ENCODE data around the gene JDP2.
A peak's percentile ranks its signal among the peaks of the same experiment; 100 is the strongest.

The JDP2 gene

DNA sequence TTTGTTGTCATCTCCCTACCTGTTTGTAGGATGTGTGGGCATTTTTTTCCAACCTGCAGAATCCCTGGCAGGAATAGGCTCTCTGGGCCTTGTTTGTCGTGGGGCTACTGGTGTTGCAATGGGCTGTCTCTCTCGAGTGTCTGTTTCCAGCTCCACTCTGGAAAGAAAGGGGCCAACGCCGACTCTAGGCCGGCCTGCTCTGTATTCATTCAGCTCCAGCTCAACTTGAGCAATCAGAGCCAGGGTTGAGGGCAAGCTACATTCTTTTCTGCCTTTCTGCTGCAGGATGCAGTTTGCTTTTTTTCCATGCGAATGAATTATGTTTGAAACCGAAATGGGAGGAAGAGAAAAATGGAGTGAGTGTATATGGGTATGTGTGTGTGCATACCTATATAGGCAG, 2.3 kb downstream of the JDP2 start:
- H3K36me3 ChIP-seq (ENCODE audit: control insufficient read depth in 4 of 4, insufficient read depth in 4 of 4, low read length in 3 of 4) = peaks cover 2 to 34% (median 5%) of the 10 kb centered on the region in 4 experiments
- 77% methylated on average over 5 of the region's 7 CpGs for WGBS (ENCODE audit: insufficient coverage)
- H3K4me1 ChIP-seq (ENCODE audit: control extremely low read depth in 1 of 4, control insufficient read depth in 4 of 4, insufficient read depth in 4 of 4, low read length in 3 of 4) = peaks cover 0 to 72% (median 36%) of the 10 kb centered on the region in 4 experiments
- H3K9me3 ChIP-seq (ENCODE audit: control extremely low read depth in 1 of 5, control insufficient read depth in 4 of 5, insufficient read depth in 2 of 5, low read depth in 1 of 5, low read length in 4 of 5) = no peaks in the 10 kb centered on the region
- ChIA-PET POLR2A (interaction anchor here (1.4 kb wide), 1 partner anchor 24 kb away, joined by 3 read pairs; no protein-coding TSS in a partner anchor), CTCF (interaction anchor here (0.9 to 18.8 kb wide), 10 partner anchors 12 to 300 kb away, joined by 3 to 227 read pairs (median 4); no protein-coding TSS in a partner anchor)
- peak overlapping the region in 1 of 7 experiments; percentile 75 for H3K4me3 ChIP-seq (ENCODE audit: control insufficient read depth in 1 of 7, extremely low read depth in 1 of 7, insufficient read depth in 4 of 7, low read depth in 2 of 7, low read length in 6 of 7)
- no peak for DNase-seq
- no peak overlapping the region for H3K27ac ChIP-seq (ENCODE audit: insufficient read depth in 1 of 2, low read depth in 1 of 2, low read length in 2 of 2, poor library complexity in 1 of 2, severe bottlenecking in 2 of 2)
- no peaks in the 10 kb centered on the region for H3K27me3 ChIP-seq (replicated peaks in 2 of 5; ENCODE audit: control insufficient read depth in 4 of 5, insufficient read depth in 5 of 5, low read length in 4 of 5)

DNA sequence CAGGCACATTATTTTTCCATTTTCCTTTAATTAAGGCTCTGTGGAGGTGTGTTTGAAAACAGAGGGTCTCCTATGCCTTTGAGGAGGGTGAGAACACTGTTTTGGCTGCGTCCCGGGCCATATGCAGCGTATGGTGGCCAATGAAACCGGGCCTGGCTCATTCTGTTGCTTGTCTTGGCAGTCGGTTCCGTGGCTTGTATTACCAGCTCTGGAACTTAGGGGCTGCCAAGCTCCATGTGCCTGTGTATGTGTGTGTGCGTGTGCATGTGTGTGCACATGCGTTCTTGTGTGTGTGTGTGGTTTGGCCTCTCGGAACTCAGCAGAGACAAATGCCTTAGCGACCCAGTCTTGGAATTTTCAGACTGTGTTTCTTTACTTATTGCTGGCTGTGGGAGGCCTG, 2.7 kb downstream of the JDP2 start:
- H3K27me3 ChIP-seq (replicated peaks in 2 of 5; ENCODE audit: control insufficient read depth in 4 of 5, insufficient read depth in 5 of 5, low read length in 4 of 5) = no peaks in the 10 kb centered on the region
- WGBS (ENCODE audit: insufficient coverage) = 90% methylated on average over 8 of the region's 10 CpGs
- no peaks in the 10 kb centered on the region for H3K9me3 ChIP-seq (ENCODE audit: control extremely low read depth in 1 of 5, control insufficient read depth in 4 of 5, insufficient read depth in 2 of 5, low read depth in 1 of 5, low read length in 4 of 5)
- ChIA-PET POLR2A (interaction anchor here (0.8 to 1.4 kb wide), 2 partner anchors 23 to 28 kb away, joined by 3 read pairs; no protein-coding TSS in a partner anchor), CTCF (interaction anchor here (0.5 to 18.8 kb wide), 11 partner anchors 12 to 301 kb away, joined by 3 to 227 read pairs (median 3); no protein-coding TSS in a partner anchor)
- H3K36me3 ChIP-seq (ENCODE audit: control insufficient read depth in 4 of 4, insufficient read depth in 4 of 4, low read length in 3 of 4) = peaks cover 2 to 38% (median 5%) of the 10 kb centered on the region in 4 experiments
- DNase-seq = peak; percentile 39 to 75 (median 64)
- H3K27ac ChIP-seq (ENCODE audit: insufficient read depth in 1 of 2, low read depth in 1 of 2, low read length in 2 of 2, poor library complexity in 1 of 2, severe bottlenecking in 2 of 2) = no peak overlapping the region
- H3K4me3 ChIP-seq (ENCODE audit: control insufficient read depth in 1 of 7, extremely low read depth in 1 of 7, insufficient read depth in 4 of 7, low read depth in 2 of 7, low read length in 6 of 7) = peak overlapping the region in 1 of 7 experiments; percentile 75
- H3K4me1 ChIP-seq (ENCODE audit: control extremely low read depth in 1 of 4, control insufficient read depth in 4 of 4, insufficient read depth in 4 of 4, low read length in 3 of 4) = peaks cover 0 to 73% (median 37%) of the 10 kb centered on the region in 4 experiments

DNA sequence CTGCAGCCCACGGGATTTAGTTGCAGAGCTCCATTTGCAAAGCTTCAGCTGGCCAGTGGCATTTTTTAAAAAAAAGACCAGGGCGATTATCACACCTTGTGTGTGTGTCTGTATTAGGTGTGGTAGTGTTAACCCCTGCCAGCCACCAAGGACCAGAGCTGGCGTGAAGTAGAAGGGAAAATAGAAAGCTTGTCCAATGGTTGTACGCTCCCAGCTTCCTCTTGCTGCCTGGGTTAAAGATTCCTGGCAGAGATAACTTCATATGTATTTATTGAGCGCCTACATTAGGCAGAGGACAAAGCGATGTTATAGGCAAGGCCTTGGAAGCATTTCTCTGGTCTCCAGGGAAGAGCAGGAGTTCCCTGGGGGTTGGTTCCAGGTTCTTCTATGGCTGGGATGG, 3.2 kb downstream of the JDP2 start:
- no peak overlapping the region for H3K27ac ChIP-seq (ENCODE audit: insufficient read depth in 1 of 2, low read depth in 1 of 2, low read length in 2 of 2, poor library complexity in 1 of 2, severe bottlenecking in 2 of 2)
- POLR2A ChIA-PET = interaction anchor here (0.8 kb wide), 1 partner anchor 28 kb away, joined by 3 read pairs; no protein-coding TSS in a partner anchor
- no peak overlapping the region for H3K4me3 ChIP-seq (ENCODE audit: control insufficient read depth in 1 of 7, extremely low read depth in 1 of 7, insufficient read depth in 4 of 7, low read depth in 2 of 7, low read length in 6 of 7)
- peaks cover 2 to 42% (median 5%) of the 10 kb centered on the region in 4 experiments for H3K36me3 ChIP-seq (ENCODE audit: control insufficient read depth in 4 of 4, insufficient read depth in 4 of 4, low read length in 3 of 4)
- H3K9me3 ChIP-seq (ENCODE audit: control extremely low read depth in 1 of 5, control insufficient read depth in 4 of 5, insufficient read depth in 2 of 5, low read depth in 1 of 5, low read length in 4 of 5) = no peaks in the 10 kb centered on the region
- 53% methylated on average over 5 of the region's 6 CpGs for WGBS (ENCODE audit: insufficient coverage)
- CTCF ChIA-PET = interaction anchor here (0.5 to 18.8 kb wide), 9 partner anchors 12 to 192 kb away, joined by 3 to 227 read pairs (median 4); no protein-coding TSS in a partner anchor
- H3K4me1 ChIP-seq (ENCODE audit: control extremely low read depth in 1 of 4, control insufficient read depth in 4 of 4, insufficient read depth in 4 of 4, low read length in 3 of 4) = peaks cover 0 to 73% (median 38%) of the 10 kb centered on the region in 4 experiments
- DNase-seq = no peak
- H3K27me3 ChIP-seq (replicated peaks in 2 of 5; ENCODE audit: control insufficient read depth in 4 of 5, insufficient read depth in 5 of 5, low read length in 4 of 5) = no peaks in the 10 kb centered on the region

DNA sequence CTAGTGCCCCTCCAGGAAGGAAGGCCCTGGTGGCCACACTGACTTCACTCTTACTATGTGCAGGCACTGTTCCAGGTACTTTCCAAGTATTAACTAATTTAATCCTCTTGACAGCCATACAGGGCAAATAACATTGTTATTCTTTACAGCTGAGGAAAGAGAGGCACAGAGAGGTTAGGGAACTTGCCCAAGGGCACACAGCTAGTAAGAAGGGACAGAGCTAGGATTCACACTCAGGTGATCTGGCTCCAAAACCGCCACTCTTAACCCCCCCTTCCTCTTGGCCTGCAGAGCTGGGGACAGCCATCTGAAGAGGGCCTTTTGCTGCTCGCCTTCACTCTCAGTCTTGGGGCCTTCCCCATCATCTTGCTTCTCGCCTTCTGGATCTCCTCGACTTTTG, 4.0 kb downstream of the JDP2 start:
- peaks cover 0 to 70% (median 35%) of the 10 kb centered on the region in 4 experiments for H3K4me1 ChIP-seq (ENCODE audit: control extremely low read depth in 1 of 4, control insufficient read depth in 4 of 4, insufficient read depth in 4 of 4, low read length in 3 of 4)

DNA sequence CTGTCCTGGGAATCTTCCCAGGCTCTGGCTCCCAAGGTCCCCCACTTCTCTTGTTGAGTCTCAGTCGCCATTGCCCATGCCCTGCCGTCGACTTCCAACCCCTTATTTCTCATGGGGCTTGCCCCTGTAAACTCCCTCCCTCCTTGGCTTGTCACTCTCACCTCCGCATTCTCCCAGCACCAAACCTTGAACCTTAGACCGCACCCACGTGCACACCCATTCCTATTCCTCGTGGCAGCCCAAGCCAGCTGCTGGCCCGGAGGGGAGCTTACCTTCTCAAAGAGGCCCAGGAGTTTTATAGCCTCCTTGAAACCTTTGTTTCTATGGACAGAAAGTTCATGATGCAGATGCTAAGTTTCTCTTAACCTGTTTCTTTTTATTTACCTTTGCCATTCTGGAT, 4.6 kb downstream of the JDP2 start:
- CTCF ChIA-PET = interaction anchor here (0.6 to 18.8 kb wide), 4 partner anchors 15 to 85 kb away, joined by 3 to 227 read pairs (median 9); no protein-coding TSS in a partner anchor
- H3K4me3 ChIP-seq (ENCODE audit: control insufficient read depth in 1 of 7, extremely low read depth in 1 of 7, insufficient read depth in 4 of 7, low read depth in 2 of 7, low read length in 6 of 7) = no peak overlapping the region
- 98% methylated on average over 5 of the region's 8 CpGs for WGBS (ENCODE audit: insufficient coverage)

More for the DNA sequence above, 4.0 kb downstream of the JDP2 start:
- 90% methylated on average over 2 of the region's 4 CpGs for whole genome bisulfite sequencing (ENCODE audit: insufficient coverage)
- CTCF ChIA-PET = interaction anchor here (0.6 to 18.8 kb wide), 7 partner anchors 16 to 130 kb away, joined by 3 to 227 read pairs (median 4); no protein-coding TSS in a partner anchor
- H3K27ac ChIP-seq (ENCODE audit: insufficient read depth in 1 of 2, low read depth in 1 of 2, low read length in 2 of 2, poor library complexity in 1 of 2, severe bottlenecking in 2 of 2) = no peak overlapping the region
- no peaks in the 10 kb centered on the region for H3K9me3 ChIP-seq (ENCODE audit: control extremely low read depth in 1 of 5, control insufficient read depth in 4 of 5, insufficient read depth in 2 of 5, low read depth in 1 of 5, low read length in 4 of 5)
- peaks cover 2 to 50% (median 5%) of the 10 kb centered on the region in 4 experiments for H3K36me3 ChIP-seq (ENCODE audit: control insufficient read depth in 4 of 4, insufficient read depth in 4 of 4, low read length in 3 of 4)
- H3K4me3 ChIP-seq (ENCODE audit: control insufficient read depth in 1 of 7, extremely low read depth in 1 of 7, insufficient read depth in 4 of 7, low read depth in 2 of 7, low read length in 6 of 7) = no peak overlapping the region
- H3K27me3 ChIP-seq (replicated peaks in 2 of 5; ENCODE audit: control insufficient read depth in 4 of 5, insufficient read depth in 5 of 5, low read length in 4 of 5) = no peaks in the 10 kb centered on the region
- POLR2A ChIA-PET = no interaction called here
- DNase-seq = no peak

DNA sequence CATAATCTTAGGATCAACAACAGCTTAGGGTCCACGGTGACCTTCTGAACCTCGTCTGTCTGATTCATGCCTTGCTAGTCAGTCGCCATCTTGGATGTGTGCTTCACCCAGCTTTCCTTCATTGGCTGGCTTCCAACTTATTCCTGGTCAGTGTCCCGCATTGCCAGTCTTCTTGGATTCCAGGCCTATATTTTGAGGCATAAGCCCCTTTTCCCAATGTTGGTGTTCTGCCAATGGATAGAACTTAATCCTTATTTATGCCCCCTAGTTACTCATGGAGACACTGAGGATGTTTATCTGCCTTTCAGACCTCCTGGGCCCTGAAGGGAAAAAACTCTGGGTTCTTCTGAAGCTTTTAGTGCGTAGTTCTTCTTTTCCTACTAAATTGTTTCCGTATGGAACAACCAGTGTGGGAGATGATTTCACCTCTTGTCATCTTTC, 5.8 kb downstream of the JDP2 start:
- H3K27ac ChIP-seq (ENCODE audit: insufficient read depth in 1 of 2, low read depth in 1 of 2, low read length in 2 of 2, poor library complexity in 1 of 2, severe bottlenecking in 2 of 2) = no peak overlapping the region
- H3K36me3 ChIP-seq (ENCODE audit: control insufficient read depth in 4 of 4, insufficient read depth in 4 of 4, low read length in 3 of 4) = peaks cover 2 to 67% (median 14%) of the 10 kb centered on the region in 4 experiments
- ChIA-PET POLR2A (no interaction called here), CTCF (interaction anchor here (0.9 to 18.8 kb wide), 6 partner anchors 9 to 124 kb away, joined by 3 to 227 read pairs (median 4); no protein-coding TSS in a partner anchor)
- WGBS (ENCODE audit: insufficient coverage) = 97% methylated on average over 4 of the region's 6 CpGs
- no peak overlapping the region for H3K4me3 ChIP-seq (ENCODE audit: control insufficient read depth in 1 of 7, extremely low read depth in 1 of 7, insufficient read depth in 4 of 7, low read depth in 2 of 7, low read length in 6 of 7)
- H3K27me3 ChIP-seq (replicated peaks in 2 of 5; ENCODE audit: control insufficient read depth in 4 of 5, insufficient read depth in 5 of 5, low read length in 4 of 5) = no peaks in the 10 kb centered on the region
- H3K9me3 ChIP-seq (ENCODE audit: control extremely low read depth in 1 of 5, control insufficient read depth in 4 of 5, insufficient read depth in 2 of 5, low read depth in 1 of 5, low read length in 4 of 5) = no peaks in the 10 kb centered on the region
- peaks cover 0 to 62% (median 27%) of the 10 kb centered on the region in 4 experiments for H3K4me1 ChIP-seq (ENCODE audit: control extremely low read depth in 1 of 4, control insufficient read depth in 4 of 4, insufficient read depth in 4 of 4, low read length in 3 of 4)
- DNase-seq = no peak

More for the DNA sequence above, 4.6 kb downstream of the JDP2 start:
- H3K9me3 ChIP-seq (ENCODE audit: control extremely low read depth in 1 of 5, control insufficient read depth in 4 of 5, insufficient read depth in 2 of 5, low read depth in 1 of 5, low read length in 4 of 5) = no peaks in the 10 kb centered on the region
- no peaks in the 10 kb centered on the region for H3K27me3 ChIP-seq (replicated peaks in 2 of 5; ENCODE audit: control insufficient read depth in 4 of 5, insufficient read depth in 5 of 5, low read length in 4 of 5)
- no peak overlapping the region for H3K27ac ChIP-seq (ENCODE audit: insufficient read depth in 1 of 2, low read depth in 1 of 2, low read length in 2 of 2, poor library complexity in 1 of 2, severe bottlenecking in 2 of 2)
- H3K36me3 ChIP-seq (ENCODE audit: control insufficient read depth in 4 of 4, insufficient read depth in 4 of 4, low read length in 3 of 4) = peaks cover 2 to 55% (median 7%) of the 10 kb centered on the region in 4 experiments
- DNase-seq = no peak
- peaks cover 0 to 64% (median 29%) of the 10 kb centered on the region in 4 experiments for H3K4me1 ChIP-seq (ENCODE audit: control extremely low read depth in 1 of 4, control insufficient read depth in 4 of 4, insufficient read depth in 4 of 4, low read length in 3 of 4)
- POLR2A ChIA-PET = no interaction called here
